OCI-LY7 (cell line): ENCODE data around the gene WDR31.

ENCODE experiments used
- CTCF ChIP-seq: fragments of 200-600 bp; sonication (generic); conservative IDR thresholded peaks from 2 replicates; pipeline ENCODE4 v1.5.1; 2014; ENCODE audit warnings: mild to moderate bottlenecking, antibody characterized with exemption, low read length, moderate library complexity, mixed read lengths
- EZH2phosphoT487 ChIP-seq: fragments of 200-600 bp; sonication (generic); IDR thresholded peaks from 2 replicates; pipeline ENCODE4 v1.6.1; 2018; ENCODE audit warnings: low read depth, borderline replicate concordance, mild to moderate bottlenecking, mixed run types, antibody characterized with exemption, low read length, moderate library complexity, mixed read lengths

DNA sequence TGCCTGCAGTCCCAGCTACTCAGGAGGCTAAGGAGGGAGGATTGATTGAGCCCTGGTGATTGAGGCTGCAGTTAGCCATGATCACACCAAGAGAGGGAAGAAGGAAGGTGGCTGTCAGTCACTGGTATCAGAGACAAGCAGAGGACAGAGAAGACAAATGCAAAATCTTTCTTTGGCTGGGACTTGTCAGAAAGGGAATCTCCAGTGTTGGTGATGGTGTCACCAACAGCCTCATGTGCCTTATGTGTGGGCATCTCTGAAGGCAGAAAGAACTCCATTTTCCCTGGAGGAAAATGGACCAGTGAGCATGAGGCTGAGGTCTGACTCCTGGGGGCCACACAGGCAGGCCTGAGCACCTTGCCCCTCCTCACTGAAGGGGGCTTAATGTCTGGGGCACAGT, 24.8 kb downstream of the WDR31 start:
- TF ChIP-seq CTCF (no peak), EZH2phosphoT487 (no peak)
